Midbrain (tissue), 1 donor: ENCODE results near the gene MISP3.

Experiments
- DNase-seq: peaks from one replicate; lab custom pipeline; 2025; lab: John Stamatoyannopoulos, UW

Gene MISP3

DNA sequence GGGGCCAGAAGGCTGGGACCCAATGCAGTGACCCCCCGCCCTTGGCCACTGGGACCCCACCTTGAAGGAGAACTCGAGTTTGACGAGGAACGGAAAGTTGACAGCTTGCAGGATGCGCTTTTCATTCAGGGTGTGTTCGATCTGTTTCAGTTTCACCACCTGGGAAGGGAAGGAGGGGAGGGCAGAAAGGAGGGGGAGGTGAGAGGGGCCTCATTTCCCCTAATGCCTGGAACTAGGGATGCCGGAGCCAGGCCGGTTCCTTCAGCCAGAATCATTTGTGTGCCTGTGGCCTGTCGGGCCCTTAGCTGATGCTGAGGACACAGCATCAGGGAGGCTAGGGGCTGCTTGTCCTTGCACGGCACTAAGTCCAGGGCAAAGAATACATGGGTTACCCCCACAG is 30.2 kb downstream of the MISP3 start:
- DNase-seq, result no peak

GRCh38 chr19:14103310-14103709 is 30.7 kb downstream of the MISP3 start:
- no peak for DNase-seq

- DNase-seq, result no peak
Measured at GRCh38 chr19:14105680-14106079, 33.1 kb downstream of the MISP3 start.

GRCh38 chr19:14106840-14107239 is 34.3 kb downstream of the MISP3 start:
- DNase-seq, result no peak

DNA sequence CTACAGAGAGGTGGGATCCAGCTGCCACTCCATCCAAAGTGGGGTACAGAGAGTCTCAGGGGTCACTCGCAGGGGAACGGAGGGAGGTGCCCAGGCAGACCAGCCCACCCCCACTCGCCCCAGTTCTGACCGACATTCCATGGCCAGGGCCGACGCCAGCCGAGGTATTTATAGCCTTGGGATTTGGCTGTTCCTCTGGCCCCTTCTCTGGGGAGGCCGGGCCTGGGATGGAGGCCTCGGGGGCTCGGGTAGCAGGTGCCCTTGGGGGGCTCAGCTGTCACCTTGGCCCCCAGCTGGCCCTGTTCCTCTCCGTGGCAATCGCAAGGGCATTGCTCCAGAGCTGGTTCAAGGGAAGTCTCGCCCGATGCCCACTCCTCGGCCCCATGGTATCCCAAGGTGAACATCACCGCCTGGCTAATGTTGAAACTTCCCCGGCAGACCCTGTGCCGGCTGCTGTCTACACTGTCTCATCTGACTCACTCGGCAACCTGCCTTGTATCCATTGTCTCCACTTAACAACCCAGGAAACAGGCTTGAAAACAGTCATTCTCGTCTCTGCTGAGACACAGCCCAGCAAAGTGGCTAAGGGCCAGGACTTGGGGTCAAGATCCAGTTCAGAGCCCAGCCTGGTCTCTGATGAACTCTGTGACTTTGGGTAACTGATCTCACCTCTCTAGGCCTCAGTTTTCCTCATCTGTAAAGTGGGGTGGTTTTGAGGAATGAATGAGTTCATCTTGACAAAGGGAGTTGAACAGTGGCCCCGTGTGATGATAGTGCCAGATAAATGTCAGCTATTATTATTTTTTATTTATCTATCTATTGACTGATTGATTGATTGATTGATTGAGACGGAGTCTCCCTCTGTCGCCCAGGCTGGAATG is 35.2 kb downstream of the MISP3 start:
- DNase-seq, result no peak

- DNase-seq, result no peak
Measured at GRCh38 chr19:14110650-14111049, 38.1 kb downstream of the MISP3 start.

- no peak for DNase-seq
Measured at GRCh38 chr19:14111486-14111885, 38.9 kb downstream of the MISP3 start.

DNA sequence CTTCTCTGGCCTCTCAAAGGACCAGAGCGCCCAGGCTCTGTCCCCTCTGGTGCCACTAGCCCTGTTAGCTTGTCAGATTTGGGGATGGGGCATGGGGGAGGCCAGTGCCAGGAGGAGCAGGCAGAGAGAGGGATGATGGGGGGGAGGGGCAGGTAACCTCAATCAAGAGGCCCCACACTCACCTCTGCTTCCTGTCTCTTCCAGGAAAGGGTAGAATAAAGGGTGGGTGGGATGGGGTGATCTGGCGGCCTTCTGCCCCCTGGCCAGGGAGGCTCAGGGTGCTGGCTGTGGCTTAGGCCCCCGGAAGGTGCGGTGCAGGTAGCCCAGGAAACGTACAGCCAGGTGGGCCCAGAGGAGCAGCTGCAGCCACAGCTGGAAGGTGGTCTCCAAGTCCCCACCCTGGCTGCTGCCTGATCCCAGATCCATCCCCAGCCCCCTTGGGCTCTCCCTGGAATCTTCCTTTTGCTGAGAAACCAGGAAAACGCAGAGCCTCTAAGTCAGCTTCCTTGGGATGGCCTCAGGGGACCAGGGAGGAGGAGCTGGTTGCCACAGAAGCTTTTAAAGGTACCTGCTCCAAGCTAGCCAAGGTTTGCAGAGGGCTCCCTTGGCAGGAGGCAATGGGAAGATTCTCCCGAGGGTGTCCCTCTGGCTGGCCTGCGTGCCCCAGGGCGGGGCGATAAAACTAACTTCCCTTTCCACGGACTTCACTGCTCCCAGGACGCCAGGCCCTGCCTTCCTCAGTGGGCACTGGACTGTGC is 39.6 kb downstream of the MISP3 start:
- DNase-seq, result no peak

- DNase-seq, result no peak
Measured at GRCh38 chr19:14112809-14113385, 40.3 kb downstream of the MISP3 start.

DNA sequence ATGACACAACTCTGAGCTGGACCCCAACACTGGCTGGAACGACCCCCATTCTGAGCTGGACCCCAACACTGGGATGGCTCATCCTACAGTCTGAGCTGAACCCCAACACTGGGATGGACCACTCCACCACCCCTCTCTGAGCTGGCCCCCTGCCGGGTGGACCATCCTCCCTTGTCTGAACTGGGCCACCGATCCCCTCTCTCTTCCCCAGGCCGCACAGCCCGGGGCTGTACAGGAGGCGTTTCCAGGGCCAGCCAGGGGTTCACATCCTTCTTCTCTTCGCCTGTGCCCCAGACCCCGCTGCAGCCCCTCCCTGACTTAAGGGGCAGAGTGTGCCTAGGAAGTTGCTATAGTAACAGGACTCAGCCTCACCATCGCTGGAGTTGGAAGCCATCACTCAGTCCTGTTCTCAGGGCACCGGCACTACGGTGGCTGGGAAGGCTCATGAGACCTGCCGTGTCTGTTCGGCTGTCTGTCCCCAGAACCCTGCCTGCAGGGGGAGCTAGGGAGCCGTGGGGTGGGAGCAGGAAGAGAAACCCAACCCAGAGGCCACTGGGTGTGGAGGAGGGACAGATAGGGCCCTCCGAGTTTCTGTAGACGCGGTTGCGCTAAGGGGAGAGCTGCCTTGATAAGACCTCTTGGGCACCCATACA is 41.3 kb downstream of the MISP3 start:
- DNase-seq, result no peak

- DNase-seq, result no peak
Measured at GRCh38 chr19:14114439-14114838, 41.9 kb downstream of the MISP3 start.

DNA sequence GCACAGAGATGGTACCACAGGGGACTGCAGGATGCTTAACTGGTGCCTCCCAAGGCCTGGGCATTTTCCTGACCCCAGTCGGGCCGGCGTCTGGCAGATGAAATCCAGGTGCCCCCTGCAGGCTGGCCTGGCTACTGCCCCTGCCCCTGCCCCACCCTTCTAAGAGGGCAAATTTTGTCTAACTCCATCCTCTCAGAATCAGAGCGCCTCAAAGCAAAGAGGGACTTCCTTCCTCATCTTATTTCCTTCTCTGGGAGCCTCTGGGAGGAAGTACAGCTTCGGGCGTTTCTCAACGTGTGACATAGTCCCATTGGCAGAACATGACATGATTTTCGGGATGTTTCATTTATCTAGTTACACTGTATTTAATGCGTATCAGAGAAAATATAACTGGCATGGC is 42.3 kb downstream of the MISP3 start:
- DNase-seq, result no peak

DNA sequence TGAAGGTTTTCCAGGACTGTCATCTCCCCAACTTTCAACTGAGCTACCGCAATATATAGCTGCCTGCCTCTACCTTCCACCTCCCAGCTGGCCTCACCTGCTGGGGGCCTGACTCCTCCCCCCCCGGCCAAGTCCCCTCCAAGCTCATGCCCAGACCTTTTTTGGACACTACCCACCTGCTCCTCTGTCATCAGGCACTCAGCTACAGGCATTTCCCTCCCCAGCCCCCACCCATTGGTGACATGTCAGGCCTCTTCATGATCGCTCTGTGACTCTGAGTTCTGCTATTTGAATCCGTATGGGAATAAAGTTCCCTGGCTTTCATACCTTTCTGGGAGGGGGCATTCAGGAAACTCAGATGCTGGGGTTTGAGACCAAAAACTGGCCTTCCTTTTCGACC is 43.2 kb downstream of the MISP3 start:
- DNase-seq, result no peak

DNA sequence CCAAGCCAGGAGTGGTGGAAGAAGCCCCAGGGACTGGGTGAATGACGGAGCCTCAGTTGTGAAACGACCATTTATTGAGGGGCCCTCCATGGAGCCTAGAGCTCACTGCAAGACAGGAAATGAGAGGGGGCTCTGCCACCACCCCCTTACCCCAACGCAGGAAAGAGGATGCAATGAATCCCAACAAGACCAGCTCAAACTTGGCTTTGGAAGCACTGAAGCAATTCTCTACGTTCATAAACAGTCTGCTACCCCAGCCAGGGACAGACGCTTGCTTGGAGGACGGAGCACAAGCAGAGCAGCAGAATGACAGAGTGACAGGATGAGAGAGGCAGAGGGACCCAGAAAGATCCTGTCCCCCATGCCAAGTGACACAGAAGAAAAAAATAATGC is 43.9 kb downstream of the MISP3 start:
- DNase-seq, result no peak

- DNase-seq, result no peak
Measured at GRCh38 chr19:14116918-14117578, 44.5 kb downstream of the MISP3 start.

GRCh38 chr19:14117668-14118164 is 45.1 kb downstream of the MISP3 start, which contains the start of gene PRKACA:
TSS of gene PRKACA (minus strand) at chr19:14117762. CDS start at chr19:14117547, 215 bp downstream.
- peak; percentile 99 for DNase-seq

GRCh38 chr19:14118165-14119051 is 45.8 kb downstream of the MISP3 start:
- DNase-seq, result peak; percentile 92

- no peak for DNase-seq
Measured at GRCh38 chr19:14119146-14119545, 46.6 kb downstream of the MISP3 start.

DNA sequence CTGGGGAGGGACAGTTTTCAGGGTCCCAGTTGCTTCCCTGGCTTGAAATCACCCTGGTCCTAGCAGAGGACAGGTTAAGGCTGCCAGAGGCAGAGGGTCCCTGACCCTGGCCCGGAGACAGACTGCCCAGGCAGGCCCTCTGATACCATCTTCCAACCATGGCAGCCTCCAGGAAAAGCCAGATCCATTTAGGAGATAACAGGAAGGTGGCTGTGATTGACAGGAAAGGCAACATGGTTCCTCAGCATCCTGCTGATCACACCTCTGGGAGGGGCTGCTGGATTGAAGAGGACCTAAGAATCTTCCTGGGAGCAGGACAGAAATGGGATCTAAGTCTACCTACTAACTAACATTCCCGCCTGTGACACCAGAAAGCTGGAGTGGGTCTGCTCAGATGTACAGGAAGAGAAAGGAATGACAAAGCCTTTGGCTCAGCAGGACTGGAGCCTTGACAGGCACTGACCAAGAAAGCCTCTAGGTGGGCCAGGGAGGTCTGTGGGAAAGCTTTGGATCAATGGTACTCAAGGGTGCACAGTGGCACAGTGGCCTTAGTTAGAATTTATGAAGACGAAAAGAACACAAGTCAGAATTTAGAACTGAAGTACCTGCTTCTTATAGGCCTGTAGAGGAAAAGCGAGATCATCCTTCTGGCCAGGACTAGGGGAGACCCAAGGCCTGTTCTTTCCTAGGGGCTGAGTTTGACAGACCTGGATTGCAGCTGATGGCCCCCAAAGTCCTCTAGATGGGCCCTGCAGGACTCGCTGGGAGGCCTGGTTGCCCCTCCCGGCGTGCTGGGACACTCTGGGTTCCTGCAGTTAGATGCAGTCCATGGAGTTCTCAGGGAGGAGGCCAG is 47.3 kb downstream of the MISP3 start:
- no peak for DNase-seq

GRCh38 chr19:14120497-14120780 is 47.9 kb downstream of the MISP3 start:
- no peak for DNase-seq
